GM23338 (cell line): ENCODE results near the gene XIST. TPM values are rescaled to one million over a fixed set of nuclear protein-coding genes. Genes with fewer than 3 reads are reported as not detected.

ENCODE experiments used
- ATAC-seq: fragments of 200-7000 bp; cut with Tn5 transposase; 3 replicates; pipeline ENCODE4 v1.9.1; 2020
- DNase-seq: peaks from one replicate; pipeline ENCODE4 v3.0.0-alpha.2; 2015; ENCODE audit warnings: low spot score
- H2AFZ ChIP-seq: fragments of 200-600 bp; sonication (generic); 2 replicates; pipeline ENCODE4 v1.8.0; 2016; ENCODE audit warnings: antibody characterized with exemption, mild to moderate bottlenecking, moderate library complexity
- H3F3A ChIP-seq: fragments of 200-600 bp; sonication (generic); replicated peaks from 2 replicates; pipeline ENCODE4 v1.8.0; 2017; ENCODE audit warnings: antibody characterized with exemption, mixed run types, low read depth
- H3K27ac ChIP-seq: fragments of 200-600 bp; sonication (generic); 2 replicates; pipeline ENCODE4 v1.6.1; 2016; ENCODE audit warnings: low read depth
- H3K27me3 ChIP-seq: fragments of 200-600 bp; sonication (generic); 2 replicates; pipeline ENCODE4 v1.8.0; 2016; ENCODE audit warnings: mild to moderate bottlenecking, mixed run types, moderate library complexity; ENCODE audit not compliant: insufficient read depth
- H3K36me3 ChIP-seq: fragments of 200-600 bp; sonication (generic); 2 replicates; pipeline ENCODE4 v1.8.0; 2016; ENCODE audit warnings: mild to moderate bottlenecking; ENCODE audit not compliant: insufficient read depth
- H3K4me1 ChIP-seq: fragments of 200-600 bp; sonication (generic); 2 replicates; pipeline ENCODE4 v1.8.0; 2016; ENCODE audit warnings: mild to moderate bottlenecking, moderate library complexity; ENCODE audit not compliant: insufficient read depth
- H3K4me2 ChIP-seq: fragments of 200-600 bp; sonication (generic); 2 replicates; pipeline ENCODE4 v1.7.1; 2017; ENCODE audit warnings: mixed run types
- H3K4me3 ChIP-seq: fragments of 200-600 bp; sonication (generic); 2 replicates; pipeline ENCODE4 v1.6.1; 2016; ENCODE audit warnings: mixed run types
- H3K79me2 ChIP-seq: fragments of 200-600 bp; sonication (generic); replicated peaks from 2 replicates; pipeline ENCODE4 v1.8.0; 2017; ENCODE audit warnings: mild to moderate bottlenecking; ENCODE audit not compliant: insufficient read depth
- H3K9me2 ChIP-seq: fragments of 200-600 bp; sonication (generic); 2 replicates; pipeline ENCODE4 v1.8.0; 2017; ENCODE audit not compliant: insufficient read depth
- H4K20me1 ChIP-seq: fragments of 200-600 bp; sonication (generic); replicated peaks from 2 replicates; pipeline ENCODE4 v1.8.0; 2017; ENCODE audit warnings: mild to moderate bottlenecking; ENCODE audit not compliant: insufficient read depth
- H3K27ac Mint-ChIP-seq: 2 replicates; pipeline ENCODE4 v1.8.0; 2020; ENCODE audit warnings: inconsistent platforms, mild to moderate bottlenecking, moderate library complexity, mixed read lengths
- H3K27me3 Mint-ChIP-seq: 3 replicates; pipeline ENCODE4 v1.8.0; 2022; ENCODE audit warnings: low read depth, mild to moderate bottlenecking, moderate library complexity, mixed read lengths, inconsistent platforms; ENCODE audit not compliant: insufficient read depth, poor library complexity
- H3K36me3 Mint-ChIP-seq: 3 replicates; pipeline ENCODE4 v1.8.0; 2021; ENCODE audit warnings: low read depth, mild to moderate bottlenecking, inconsistent platforms, moderate library complexity, mixed read lengths
- H3K4me1 Mint-ChIP-seq: 3 replicates; pipeline ENCODE4 v1.8.0; 2020; ENCODE audit warnings: mild to moderate bottlenecking, inconsistent platforms, mixed read lengths
- H3K4me3 Mint-ChIP-seq: 3 replicates; pipeline ENCODE4 v1.8.0; 2021; ENCODE audit warnings: moderate library complexity, mild to moderate bottlenecking, inconsistent platforms, mixed read lengths
- H3K9me3 Mint-ChIP-seq: 3 replicates; pipeline ENCODE4 v1.8.0; 2020; ENCODE audit warnings: moderate library complexity, mild to moderate bottlenecking, inconsistent platforms, mixed read lengths
- CREB1 ChIP-seq: fragments of 250-450 bp; sonication (Bioruptor Pico); IDR thresholded peaks from 2 replicates; pipeline ENCODE4 v1.5.0; 2020; ENCODE audit warnings: low read depth, mild to moderate bottlenecking, moderate library complexity
- EZH2 ChIP-seq: fragments of 200-600 bp; sonication (generic); IDR thresholded peaks from one replicate; pipeline ENCODE4 v1.8.0; 2017; ENCODE audit warnings: antibody characterized with exemption, mild to moderate bottlenecking, low read depth; ENCODE audit not compliant: unreplicated experiment
- EZH2phosphoT487 ChIP-seq: fragments of 200-600 bp; sonication (generic); IDR thresholded peaks from one replicate; pipeline ENCODE4 v1.8.1; 2018; ENCODE audit warnings: antibody characterized with exemption; ENCODE audit not compliant: unreplicated experiment
- JUNB ChIP-seq: IDR thresholded peaks from one replicate; pipeline ENCODE4 v1.6.1; 2016; ENCODE audit warnings: antibody characterized with exemption; ENCODE audit not compliant: unreplicated experiment
- POLR2AphosphoS5 ChIP-seq: IDR thresholded peaks from 2 replicates; pipeline ENCODE4 v1.6.1; 2016; ENCODE audit warnings: antibody characterized with exemption, low read depth
- STAT1 ChIP-seq: IDR thresholded peaks from one replicate; pipeline ENCODE4 v1.6.1; 2016; ENCODE audit warnings: antibody characterized with exemption; ENCODE audit not compliant: unreplicated experiment
- ZNF114 ChIP-seq: fragments of 250-450 bp; sonication (Bioruptor Pico); IDR thresholded peaks from 2 replicates; pipeline ENCODE4 v1.5.0; 2020; ENCODE audit warnings: mild to moderate bottlenecking, moderate library complexity
- ZNF331 ChIP-seq: fragments of 250-450 bp; sonication (Bioruptor Pico); IDR thresholded peaks from 2 replicates; pipeline ENCODE4 v1.5.0; 2020; ENCODE audit warnings: low read depth, mild to moderate bottlenecking, moderate library complexity
- polyA plus RNA-seq: library from polyadenylated mRNA; unstranded; fragments of >200 nt; fragmentation: Nextera tagmentation; extraction: Ambion mirVana; gene quantifications from 2 replicates; pipeline ENCODE4 v1.2.1, GENCODE V29; 2016
- total RNA-seq: library from RNA; depleted of rRNA; stranded (reverse); fragments of >200 nt; shearing (Covaris generic); gene quantifications from 2 replicates; pipeline ENCODE4 v1.2.3, GENCODE V29; 2014
- TF ChIP-seq, protein P1 (sequence below): IDR thresholded peaks from 2 replicates; pipeline ENCODE4 v1.6.1; 2016; ENCODE audit warnings: antibody characterized with exemption
- TF ChIP-seq, protein P2 (sequence below): fragments of 250-450 bp; sonication (Bioruptor Pico); IDR thresholded peaks from 2 replicates; pipeline ENCODE4 v1.5.0; 2020; ENCODE audit warnings: mild to moderate bottlenecking, moderate library complexity

XIST gene
- total and polyA plus RNA-seq, 2 experiments from 2014 or later: 0.28 to 0.84 TPM

DNA sequence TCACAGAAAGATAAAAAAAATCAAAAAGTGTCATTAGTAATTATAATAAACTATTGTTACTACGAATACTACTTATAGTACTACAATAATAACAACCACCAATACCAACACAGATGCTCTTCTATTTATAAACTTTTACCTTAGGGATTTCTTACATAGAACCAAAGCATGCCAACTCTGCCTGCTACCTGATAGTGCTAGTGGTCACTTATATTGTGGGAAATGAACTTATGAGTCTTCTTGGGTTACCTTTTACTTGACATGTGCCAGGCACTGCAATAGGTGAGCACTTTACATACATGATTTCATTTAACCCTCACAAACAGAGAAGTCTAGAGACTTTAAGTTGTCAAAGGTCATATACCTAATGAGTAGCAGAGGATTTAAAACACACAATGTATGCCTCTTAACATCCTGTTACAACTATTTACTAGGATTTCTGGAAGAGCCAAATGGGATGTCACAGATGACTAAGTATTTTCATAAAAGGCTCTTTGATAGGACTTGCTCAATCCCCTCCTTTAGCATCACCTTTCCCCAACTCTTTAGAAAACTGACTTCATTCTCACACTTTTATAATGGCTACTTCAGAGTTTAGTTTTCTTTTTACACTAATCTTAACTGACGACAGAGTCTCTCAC lies 24.3 kb downstream of the XIST start:
- H3K9me3 Mint-ChIP-seq: no peaks in the 10 kb centered on the region
- Histone ChIP-seq H3K79me2 (no peaks in the 10 kb centered on the region), H3K9me2 (no peaks in the 10 kb centered on the region), H3K27ac (no peak overlapping the region), H3K4me1 (no peaks in the 10 kb centered on the region), H3F3A (no peaks in the 10 kb centered on the region), H3K36me3 (no peaks in the 10 kb centered on the region), H3K4me3 (no peak overlapping the region), H2AFZ (no peak overlapping the region), H4K20me1 (no peaks in the 10 kb centered on the region), H3K4me2 (no peak overlapping the region), H3K27me3 (no peaks in the 10 kb centered on the region)
- no peak overlapping the region for H3K4me3 Mint-ChIP-seq
- H3K27me3 Mint-ChIP-seq: no peaks in the 10 kb centered on the region
- ATAC-seq (no peak), DNase-seq (no peak)
- no peaks in the 10 kb centered on the region for H3K36me3 Mint-ChIP-seq
- TF ChIP-seq EZH2phosphoT487 (no peak), ZNF114 (CRISPR knock-in tag) (no peak), CREB1 (CRISPR knock-in tag) (no peak)
- TF ChIP-seq, protein P1, sequence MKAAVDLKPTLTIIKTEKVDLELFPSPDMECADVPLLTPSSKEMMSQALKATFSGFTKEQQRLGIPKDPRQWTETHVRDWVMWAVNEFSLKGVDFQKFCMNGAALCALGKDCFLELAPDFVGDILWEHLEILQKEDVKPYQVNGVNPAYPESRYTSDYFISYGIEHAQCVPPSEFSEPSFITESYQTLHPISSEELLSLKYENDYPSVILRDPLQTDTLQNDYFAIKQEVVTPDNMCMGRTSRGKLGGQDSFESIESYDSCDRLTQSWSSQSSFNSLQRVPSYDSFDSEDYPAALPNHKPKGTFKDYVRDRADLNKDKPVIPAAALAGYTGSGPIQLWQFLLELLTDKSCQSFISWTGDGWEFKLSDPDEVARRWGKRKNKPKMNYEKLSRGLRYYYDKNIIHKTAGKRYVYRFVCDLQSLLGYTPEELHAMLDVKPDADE: no peak
- H3K4me1 Mint-ChIP-seq: no peaks in the 10 kb centered on the region
- no peak overlapping the region for H3K27ac Mint-ChIP-seq

DNA sequence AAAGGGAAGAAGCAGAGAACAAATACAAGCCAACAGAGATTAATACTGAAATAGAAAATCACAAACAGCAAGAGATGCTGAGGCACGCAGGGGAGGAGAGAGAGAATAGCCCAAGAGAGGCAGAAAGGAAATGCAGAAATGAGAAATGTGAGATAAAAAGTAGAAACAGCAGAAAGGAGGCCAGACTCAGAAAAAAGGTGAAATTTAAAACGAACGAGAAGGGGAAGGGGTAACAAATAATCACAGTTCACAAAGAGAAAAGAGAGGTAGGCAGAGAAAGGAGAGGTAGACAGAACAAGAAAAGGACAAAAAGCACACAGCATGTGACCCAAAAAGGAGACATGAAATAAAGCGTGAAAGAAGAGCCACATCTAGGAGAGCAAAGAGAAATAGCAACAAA lies 25.1 kb downstream of the XIST start:
- Histone ChIP-seq H3K27ac (no peak overlapping the region), H3K79me2 (no peaks in the 10 kb centered on the region)

DNA sequence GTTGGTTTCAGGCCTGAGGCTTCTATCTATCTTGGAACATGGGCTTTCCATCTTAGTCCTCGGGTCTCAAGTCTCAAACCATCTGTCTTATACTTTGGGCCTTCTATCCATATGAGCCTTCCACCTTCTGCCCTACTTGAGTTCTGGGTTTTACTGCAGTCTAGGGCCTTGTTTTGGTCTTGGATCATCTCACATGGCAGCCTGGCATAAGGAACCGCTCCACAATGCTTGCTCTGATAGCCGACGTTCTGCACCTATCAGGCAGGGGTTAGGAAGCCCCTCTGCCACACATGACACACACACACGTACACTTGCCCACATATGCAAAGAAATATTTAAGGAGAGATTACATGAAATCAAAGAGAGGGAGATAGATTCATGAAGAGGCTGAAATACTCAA lies 25.5 kb downstream of the XIST start:
- DNase-seq: no peak
- no peaks in the 10 kb centered on the region for H3K27me3 ChIP-seq
- H3F3A ChIP-seq: no peaks in the 10 kb centered on the region
- no peak overlapping the region for H3K4me3 ChIP-seq
- H3K79me2 ChIP-seq: no peaks in the 10 kb centered on the region
- H3K9me2 ChIP-seq: no peaks in the 10 kb centered on the region
- Mint-ChIP-seq H3K4me3 (no peak overlapping the region), H3K27me3 (no peaks in the 10 kb centered on the region), H3K4me1 (no peaks in the 10 kb centered on the region), H3K9me3 (no peaks in the 10 kb centered on the region), H3K27ac (no peak overlapping the region), H3K36me3 (no peaks in the 10 kb centered on the region)
- no peaks in the 10 kb centered on the region for H3K36me3 ChIP-seq
- no peak for ATAC-seq
- no peaks in the 10 kb centered on the region for H4K20me1 ChIP-seq
- H2AFZ ChIP-seq: no peak overlapping the region
- no peak overlapping the region for H3K4me2 ChIP-seq
- H3K4me1 ChIP-seq: no peaks in the 10 kb centered on the region
- no peak overlapping the region for H3K27ac ChIP-seq
- TF ChIP-seq JUNB (no peak), STAT1 (no peak), ZNF114 (CRISPR knock-in tag) (no peak), POLR2AphosphoS5 (no peak), EZH2 (no peak), ZNF331 (CRISPR knock-in tag) (no peak)
- TF ChIP-seq, protein P2, sequence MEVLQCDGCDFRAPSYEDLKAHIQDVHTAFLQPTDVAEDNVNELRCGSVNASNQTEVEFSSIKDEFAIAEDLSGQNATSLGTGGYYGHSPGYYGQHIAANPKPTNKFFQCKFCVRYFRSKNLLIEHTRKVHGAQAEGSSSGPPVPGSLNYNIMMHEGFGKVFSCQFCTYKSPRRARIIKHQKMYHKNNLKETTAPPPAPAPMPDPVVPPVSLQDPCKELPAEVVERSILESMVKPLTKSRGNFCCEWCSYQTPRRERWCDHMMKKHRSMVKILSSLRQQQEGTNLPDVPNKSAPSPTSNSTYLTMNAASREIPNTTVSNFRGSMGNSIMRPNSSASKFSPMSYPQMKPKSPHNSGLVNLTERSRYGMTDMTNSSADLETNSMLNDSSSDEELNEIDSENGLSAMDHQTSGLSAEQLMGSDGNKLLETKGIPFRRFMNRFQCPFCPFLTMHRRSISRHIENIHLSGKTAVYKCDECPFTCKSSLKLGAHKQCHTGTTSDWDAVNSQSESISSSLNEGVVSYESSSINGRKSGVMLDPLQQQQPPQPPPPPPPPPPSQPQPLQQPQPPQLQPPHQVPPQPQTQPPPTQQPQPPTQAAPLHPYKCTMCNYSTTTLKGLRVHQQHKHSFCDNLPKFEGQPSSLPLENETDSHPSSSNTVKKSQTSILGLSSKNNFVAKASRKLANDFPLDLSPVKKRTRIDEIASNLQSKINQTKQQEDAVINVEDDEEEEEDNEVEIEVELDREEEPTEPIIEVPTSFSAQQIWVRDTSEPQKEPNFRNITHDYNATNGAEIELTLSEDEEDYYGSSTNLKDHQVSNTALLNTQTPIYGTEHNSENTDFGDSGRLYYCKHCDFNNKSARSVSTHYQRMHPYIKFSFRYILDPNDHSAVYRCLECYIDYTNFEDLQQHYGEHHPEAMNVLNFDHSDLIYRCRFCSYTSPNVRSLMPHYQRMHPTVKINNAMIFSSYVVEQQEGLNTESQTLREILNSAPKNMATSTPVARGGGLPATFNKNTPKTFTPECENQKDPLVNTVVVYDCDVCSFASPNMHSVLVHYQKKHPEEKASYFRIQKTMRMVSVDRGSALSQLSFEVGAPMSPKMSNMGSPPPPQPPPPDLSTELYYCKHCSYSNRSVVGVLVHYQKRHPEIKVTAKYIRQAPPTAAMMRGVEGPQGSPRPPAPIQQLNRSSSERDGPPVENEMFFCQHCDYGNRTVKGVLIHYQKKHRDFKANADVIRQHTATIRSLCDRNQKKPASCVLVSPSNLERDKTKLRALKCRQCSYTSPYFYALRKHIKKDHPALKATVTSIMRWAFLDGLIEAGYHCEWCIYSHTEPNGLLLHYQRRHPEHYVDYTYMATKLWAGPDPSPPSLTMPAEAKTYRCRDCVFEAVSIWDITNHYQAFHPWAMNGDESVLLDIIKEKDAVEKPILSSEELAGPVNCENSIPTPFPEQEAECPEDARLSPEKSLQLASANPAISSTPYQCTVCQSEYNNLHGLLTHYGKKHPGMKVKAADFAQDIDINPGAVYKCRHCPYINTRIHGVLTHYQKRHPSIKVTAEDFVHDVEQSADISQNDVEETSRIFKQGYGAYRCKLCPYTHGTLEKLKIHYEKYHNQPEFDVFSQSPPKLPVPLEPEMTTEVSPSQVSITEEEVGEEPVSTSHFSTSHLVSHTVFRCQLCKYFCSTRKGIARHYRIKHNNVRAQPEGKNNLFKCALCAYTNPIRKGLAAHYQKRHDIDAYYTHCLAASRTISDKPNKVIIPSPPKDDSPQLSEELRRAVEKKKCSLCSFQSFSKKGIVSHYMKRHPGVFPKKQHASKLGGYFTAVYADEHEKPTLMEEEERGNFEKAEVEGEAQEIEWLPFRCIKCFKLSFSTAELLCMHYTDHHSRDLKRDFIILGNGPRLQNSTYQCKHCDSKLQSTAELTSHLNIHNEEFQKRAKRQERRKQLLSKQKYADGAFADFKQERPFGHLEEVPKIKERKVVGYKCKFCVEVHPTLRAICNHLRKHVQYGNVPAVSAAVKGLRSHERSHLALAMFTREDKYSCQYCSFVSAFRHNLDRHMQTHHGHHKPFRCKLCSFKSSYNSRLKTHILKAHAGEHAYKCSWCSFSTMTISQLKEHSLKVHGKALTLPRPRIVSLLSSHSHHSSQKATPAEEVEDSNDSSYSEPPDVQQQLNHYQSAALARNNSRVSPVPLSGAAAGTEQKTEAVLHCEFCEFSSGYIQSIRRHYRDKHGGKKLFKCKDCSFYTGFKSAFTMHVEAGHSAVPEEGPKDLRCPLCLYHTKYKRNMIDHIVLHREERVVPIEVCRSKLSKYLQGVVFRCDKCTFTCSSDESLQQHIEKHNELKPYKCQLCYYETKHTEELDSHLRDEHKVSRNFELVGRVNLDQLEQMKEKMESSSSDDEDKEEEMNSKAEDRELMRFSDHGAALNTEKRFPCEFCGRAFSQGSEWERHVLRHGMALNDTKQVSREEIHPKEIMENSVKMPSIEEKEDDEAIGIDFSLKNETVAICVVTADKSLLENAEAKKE (CRISPR knock-in tag): no peak

More for the DNA sequence above, 25.1 kb downstream of the XIST start:
- H3K4me1 Mint-ChIP-seq: no peaks in the 10 kb centered on the region
- no peak overlapping the region for H3K4me3 ChIP-seq
- no peaks in the 10 kb centered on the region for H3K27me3 ChIP-seq
- H4K20me1 ChIP-seq: no peaks in the 10 kb centered on the region
- ATAC-seq: no peak
- H3K4me2 ChIP-seq: no peak overlapping the region
- H3K36me3 ChIP-seq: no peaks in the 10 kb centered on the region
- no peaks in the 10 kb centered on the region for H3K9me2 ChIP-seq
- H3K27ac Mint-ChIP-seq: no peak overlapping the region
- H2AFZ ChIP-seq: no peak overlapping the region
- no peaks in the 10 kb centered on the region for H3K9me3 Mint-ChIP-seq
- H3K36me3 Mint-ChIP-seq: no peaks in the 10 kb centered on the region
- H3F3A ChIP-seq: no peaks in the 10 kb centered on the region
- H3K4me3 Mint-ChIP-seq: no peak overlapping the region
- no peaks in the 10 kb centered on the region for H3K4me1 ChIP-seq
- no peaks in the 10 kb centered on the region for H3K27me3 Mint-ChIP-seq
- DNase-seq: no peak
- TF ChIP-seq ZNF114 (CRISPR knock-in tag): no peak
